A549 (cell line): Measurements from ENCODE around the gene C3orf20.

Experiments
- CBX8 ChIP-seq: fragments of 200-600 bp; sonication (generic); IDR thresholded peaks from 2 replicates; pipeline ENCODE4 v1.6.1; 2016
- CEBPB ChIP-seq, 2 experiments: fragments of >200 bp in 1 of 2; sonication (Bioruptor Twin) in 1 of 2; formaldehyde crosslinking in 1 of 2; IDR thresholded peaks; 2 replicates each; pipeline ENCODE4 v1.6.1; 2012 to 2016
- CHD2 ChIP-seq: fragments of 150-350 bp; IDR thresholded peaks from 2 replicates; pipeline ENCODE4 v1.6.1; 2014; ENCODE audit warnings: low read length; ENCODE audit not compliant: partially characterized antibody
- CTCF ChIP-seq: fragments of >200 bp; sonication (Bioruptor Twin); formaldehyde crosslinking; IDR thresholded peaks from 3 replicates; pipeline ENCODE4 v1.5.1; 2016
- GATA3 ChIP-seq: IDR thresholded peaks from 2 replicates; pipeline ENCODE4 v1.6.1; 2012; ENCODE audit warnings: borderline replicate concordance
- HDAC2 ChIP-seq: fragments of 200-600 bp; sonication (generic); IDR thresholded peaks from 2 replicates; pipeline ENCODE4 v1.6.1; 2016
- KDM1A ChIP-seq: fragments of 200-600 bp; sonication (generic); IDR thresholded peaks from 2 replicates; pipeline ENCODE4 v1.6.1; 2016; ENCODE audit warnings: low read depth, mild to moderate bottlenecking
- POLR2A ChIP-seq: IDR thresholded peaks from 2 replicates; pipeline ENCODE4 v1.6.1; 2012; ENCODE audit warnings: mild to moderate bottlenecking, low read length
- RCOR1 ChIP-seq: fragments of 150-350 bp; IDR thresholded peaks from 2 replicates; pipeline ENCODE4 v1.6.1; 2014; ENCODE audit warnings: antibody characterized with exemption, low read length, low read depth
- REST ChIP-seq: fragments of 200-600 bp; sonication (generic); IDR thresholded peaks from 2 replicates; pipeline ENCODE4 v1.6.1; 2016; ENCODE audit warnings: antibody characterized with exemption, mild to moderate bottlenecking, moderate library complexity
- SMC3 ChIP-seq: fragments of >200 bp; sonication (Bioruptor Twin); formaldehyde crosslinking; IDR thresholded peaks from 3 replicates; pipeline ENCODE4 v1.6.1; 2018; ENCODE audit warnings: inconsistent platforms
- USF2 ChIP-seq: fragments of 450-650 bp; IDR thresholded peaks from 2 replicates; pipeline ENCODE4 v1.6.1; 2014; ENCODE audit warnings: antibody characterized with exemption

DNA sequence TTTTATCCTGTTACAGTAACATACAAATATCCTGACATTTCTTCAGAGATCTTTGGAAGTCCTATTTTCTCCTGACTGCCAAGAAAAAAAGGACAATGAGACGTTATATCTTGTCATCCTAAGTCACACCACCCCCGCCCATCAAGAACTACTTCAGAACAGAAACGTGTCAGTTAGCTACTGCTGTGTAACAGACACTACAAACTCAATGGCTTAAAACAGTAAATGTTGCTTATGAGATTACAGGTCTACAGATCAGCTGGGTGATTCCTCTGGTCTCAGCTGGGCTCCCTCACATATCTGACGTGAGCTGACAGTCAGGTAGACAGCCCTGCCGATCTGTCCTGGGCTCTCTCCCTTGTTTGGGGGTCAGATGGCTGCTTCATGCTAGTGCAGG, 43.8 kb upstream of the C3orf20 start:
- TF ChIP-seq USF2 (no peak), GATA3 (no peak), POLR2A (no peak), RCOR1 (no peak), CHD2 (no peak), CTCF (no peak), HDAC2 (no peak), CEBPB (IDR thresholded peaks at IDR 0.05) (no peak), SMC3 (no peak), REST (no peak), KDM1A (no peak), CBX8 (no peak)
